Islet of Langerhans (tissue), 1 donor: Measurements from ENCODE around the gene ELF2.
"Not testable (repeated sequence)": the region's sequence is repeated elsewhere in the genome, so short reads cannot be mapped to it uniquely, and the experiment has no call there.

Source experiments
- FAIRE-seq: peaks from one replicate; lab custom pipeline; 2011; peaks lifted over from hg19 to GRCh38; lab: Jason Lieb, UNC

Gene ELF2

GRCh38 chr4:139077567-139078355, 99.3 kb downstream of the ELF2 start:
- FAIRE-seq = peak; percentile 64

DNA sequence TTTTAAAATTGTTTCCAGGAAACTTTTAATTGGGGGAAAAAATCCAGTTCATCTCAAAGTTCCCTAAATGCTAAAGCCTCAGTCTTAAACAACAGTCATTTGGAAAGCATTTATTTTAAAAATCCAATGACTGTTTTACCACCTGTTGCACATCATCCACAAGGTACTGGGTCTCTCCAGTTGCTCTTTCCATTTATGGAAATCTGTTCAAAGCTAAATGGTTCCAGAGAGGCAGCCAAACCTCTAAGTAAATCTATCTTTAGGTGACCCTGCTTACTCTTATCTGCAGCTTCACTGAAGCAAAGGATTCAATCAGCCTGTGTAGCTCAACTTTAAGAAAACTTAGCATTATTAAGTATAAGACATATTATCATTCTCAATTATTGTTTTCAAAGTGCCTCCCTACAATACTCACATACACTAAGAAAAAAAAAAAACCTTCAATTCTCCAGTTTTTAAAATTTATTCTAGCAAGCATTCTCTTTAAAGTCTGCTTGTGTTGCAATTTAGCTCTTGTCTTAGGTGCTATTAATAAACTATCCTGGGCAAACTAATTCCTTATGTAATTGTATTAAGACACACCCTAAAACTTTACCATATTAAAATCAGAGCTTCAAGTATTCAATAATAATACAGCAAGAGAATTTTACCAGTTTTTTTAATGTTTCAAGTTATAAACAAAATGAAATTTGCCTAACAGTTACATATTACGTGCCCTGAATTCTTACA, 100.8 kb downstream of the ELF2 start:
- FAIRE-seq = peak; percentile 77

GRCh38 chr4:139060591-139060990, 116.4 kb downstream of the ELF2 start:
- FAIRE-seq = no peak

DNA sequence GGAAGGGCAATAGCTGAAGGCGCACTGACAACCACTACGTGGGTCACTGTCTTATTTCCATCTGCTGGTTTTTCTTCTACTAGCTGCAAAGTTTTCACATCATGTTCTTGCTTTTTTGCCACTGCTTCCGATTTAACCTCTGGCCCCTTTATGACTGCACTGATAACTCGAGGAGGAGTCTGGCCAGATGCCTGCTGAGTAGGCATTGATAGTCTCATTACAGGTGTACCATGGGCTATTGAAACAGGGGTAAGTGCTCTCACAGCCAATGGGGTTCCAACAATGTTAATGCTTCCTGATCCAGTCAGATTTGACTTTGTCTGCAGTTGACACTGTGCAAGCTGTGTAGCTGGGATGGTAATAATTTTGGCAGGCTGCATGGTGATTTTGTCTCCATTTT, 118.0 kb downstream of the ELF2 start:
- not testable (repeated sequence) for FAIRE-seq

DNA sequence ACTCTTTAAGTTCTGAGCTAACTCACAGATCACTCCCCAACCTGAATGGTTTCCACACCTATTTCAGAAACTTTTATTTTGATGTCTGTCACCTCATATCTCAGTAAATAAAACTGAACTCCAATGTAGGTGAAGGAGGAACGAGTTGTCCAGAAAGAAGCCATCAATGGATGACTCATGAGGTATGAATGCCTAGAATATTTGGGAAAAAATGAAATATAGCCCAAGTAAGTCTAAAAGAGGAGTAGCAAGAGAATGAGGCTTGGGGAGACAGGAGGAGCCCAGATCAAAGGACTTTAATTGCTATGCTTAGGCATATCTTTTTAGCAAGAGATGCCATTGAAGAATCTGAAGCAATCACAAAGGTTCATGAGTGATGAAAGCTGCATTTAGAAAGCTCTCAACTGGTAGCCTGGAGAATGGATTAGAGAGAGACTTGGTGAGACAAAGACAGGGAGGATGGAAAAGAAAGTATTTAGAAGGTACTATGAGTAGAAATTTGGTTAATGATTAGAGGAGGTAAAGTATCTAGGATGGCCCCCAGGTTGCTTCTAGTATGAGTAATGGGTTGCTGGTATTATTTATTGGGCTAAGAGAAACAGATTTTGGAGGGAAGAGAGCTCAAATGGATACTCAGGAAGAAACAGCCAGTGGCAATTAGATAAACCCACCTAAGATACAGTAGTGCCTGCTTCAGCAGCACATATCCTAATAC, 122.1 kb downstream of the ELF2 start:
- no peak for FAIRE-seq

- no peak for FAIRE-seq
Measured at GRCh38 chr4:139053909-139054308, 123.1 kb downstream of the ELF2 start.

DNA sequence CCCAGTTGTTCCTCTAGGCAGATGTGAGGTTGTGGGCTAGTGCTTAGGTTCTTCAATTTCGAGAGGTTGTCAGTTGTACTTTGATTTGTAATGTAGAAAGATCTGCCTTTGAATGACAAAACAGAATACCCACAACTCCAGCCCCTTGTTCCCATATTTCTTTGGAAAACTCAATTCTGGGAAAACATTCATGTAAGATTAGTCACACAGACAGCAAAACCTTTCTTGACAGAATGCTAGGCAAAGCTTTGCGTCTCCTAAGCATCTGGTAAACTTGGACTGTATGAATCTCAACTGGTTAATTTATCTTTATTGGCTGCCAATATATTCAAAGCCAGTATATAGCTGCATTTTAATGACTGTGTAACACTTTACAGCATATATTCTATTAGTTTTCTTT, 126.6 kb downstream of the ELF2 start:
- no peak for FAIRE-seq

DNA sequence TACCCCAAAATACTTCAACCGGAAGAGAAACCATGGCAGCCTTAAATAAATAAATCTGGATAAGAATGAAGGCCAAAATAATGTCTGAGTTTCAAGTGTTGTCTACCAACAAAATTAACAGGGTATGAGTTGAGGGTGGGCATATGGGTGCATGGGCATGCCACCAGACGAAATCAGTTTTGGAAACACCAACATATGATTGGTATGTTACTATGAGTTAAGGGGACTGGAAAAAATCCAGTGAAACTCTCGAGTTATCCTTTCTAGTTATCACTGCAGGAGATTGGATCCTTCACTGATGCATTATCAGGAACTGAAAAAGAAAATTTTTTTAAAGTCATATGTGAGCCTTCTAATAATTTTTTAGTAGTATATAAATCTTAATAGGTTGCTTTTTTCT, 129.0 kb downstream of the ELF2 start:
- FAIRE-seq = no peak

GRCh38 chr4:139044291-139044690, 132.7 kb downstream of the ELF2 start:
- no peak for FAIRE-seq

GRCh38 chr4:139042981-139043460, 134.0 kb downstream of the ELF2 start:
- no peak for FAIRE-seq

GRCh38 chr4:139038874-139039443, 138.1 kb downstream of the ELF2 start:
- FAIRE-seq = no peak

- FAIRE-seq = no peak
Measured at GRCh38 chr4:139036885-139037284, 140.1 kb downstream of the ELF2 start.

GRCh38 chr4:139035650-139036049, 141.4 kb downstream of the ELF2 start:
- FAIRE-seq = no peak

DNA sequence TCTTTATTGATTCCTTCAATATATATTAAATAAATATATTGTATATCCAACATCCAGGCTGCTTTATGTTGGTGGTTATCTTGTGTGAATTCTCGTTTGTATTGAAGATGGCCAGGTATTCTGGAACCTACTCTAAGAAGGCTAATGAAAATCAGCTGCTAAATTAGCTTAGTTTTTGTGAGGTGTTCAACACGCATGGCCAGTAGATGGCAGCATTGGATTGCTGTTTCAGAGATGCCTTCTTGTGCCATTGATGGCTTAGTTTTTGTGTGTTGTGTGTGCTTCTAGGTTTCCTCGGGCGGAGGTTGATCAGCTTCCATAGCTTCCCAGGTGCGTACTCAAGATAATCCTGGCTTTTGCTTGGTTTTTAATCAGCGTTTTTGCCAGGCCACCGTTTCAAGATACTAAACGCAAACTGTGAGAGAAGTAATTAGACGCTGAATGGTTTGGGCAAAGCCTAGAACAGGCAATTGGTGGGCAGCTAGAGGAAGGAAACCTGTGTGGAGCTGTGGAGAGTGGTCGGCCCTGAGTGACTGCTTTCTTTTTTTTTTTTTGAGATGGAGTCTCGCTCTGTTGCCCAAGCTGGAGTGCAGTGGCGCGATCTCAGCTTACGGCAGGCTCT, 146.3 kb downstream of the ELF2 start:
- FAIRE-seq = peak; percentile 70

DNA sequence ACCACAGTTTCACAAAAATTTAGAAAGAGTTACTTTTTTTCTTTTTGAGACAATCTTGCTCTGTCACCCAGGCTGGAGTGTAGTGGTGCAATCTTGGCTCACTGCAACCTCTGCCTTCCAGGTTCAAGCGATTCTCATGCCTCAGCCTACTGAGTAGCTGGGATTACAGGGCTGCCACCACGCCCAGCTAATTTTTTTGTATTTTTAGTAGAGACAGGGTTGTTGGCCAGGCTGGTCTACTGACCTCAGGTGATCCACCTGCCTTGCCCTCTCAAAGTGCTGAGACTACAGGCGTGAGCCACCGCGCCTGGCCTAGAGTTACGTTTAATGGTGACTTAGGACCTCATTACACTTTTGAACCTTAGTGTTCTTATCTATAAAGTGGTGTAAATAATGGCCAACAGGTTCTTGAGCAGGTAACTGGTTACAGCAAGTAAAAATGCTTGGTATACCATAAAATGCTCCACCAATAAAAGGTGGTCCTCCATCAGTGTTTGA, 147.1 kb downstream of the ELF2 start:
- not testable (repeated sequence) for FAIRE-seq

DNA sequence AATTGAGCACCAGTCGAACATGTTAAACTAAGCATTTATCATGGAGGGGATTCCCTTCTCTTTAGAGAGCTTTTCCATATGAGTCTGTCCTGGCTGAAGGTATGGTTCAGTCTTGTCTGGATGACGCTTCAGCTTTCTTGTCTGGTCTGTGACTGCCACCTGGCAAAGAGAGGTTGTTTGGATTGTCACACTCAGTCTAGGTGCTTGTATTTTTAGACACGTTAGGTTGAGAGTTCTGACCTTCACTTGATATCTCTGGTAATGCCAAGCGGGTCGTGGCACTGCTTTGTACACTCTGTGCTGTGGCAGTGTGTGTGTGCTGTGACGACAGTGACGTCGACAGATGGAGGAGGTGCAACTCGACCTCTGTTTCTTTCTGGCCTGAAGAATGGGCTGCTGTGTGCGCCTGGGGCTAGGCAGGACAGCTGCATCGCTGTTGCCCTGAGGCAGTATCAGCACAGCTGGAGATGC, 148.8 kb downstream of the ELF2 start:
- peak; percentile 13 for FAIRE-seq

- peak; percentile 60 for FAIRE-seq
Measured at GRCh38 chr4:139027776-139028175, 149.2 kb downstream of the ELF2 start.

DNA sequence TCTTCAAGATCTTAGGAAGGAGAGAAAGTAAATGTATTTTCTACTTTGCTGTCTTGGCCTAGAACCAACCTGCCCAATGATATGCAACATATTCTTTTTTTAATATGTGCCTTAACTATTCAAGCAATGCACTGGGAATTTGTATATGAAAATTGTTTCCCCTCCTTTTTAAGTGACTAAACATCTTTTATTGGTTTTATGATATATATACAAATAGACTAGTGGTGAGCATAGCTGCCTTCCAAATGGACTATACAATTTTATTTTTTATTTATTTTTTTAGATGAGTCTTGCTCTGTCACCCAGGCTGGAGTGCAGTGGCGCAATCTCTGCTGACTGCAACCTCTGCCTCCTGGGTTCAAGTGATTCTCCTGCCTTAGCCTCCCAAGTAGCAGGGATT, 151.2 kb downstream of the ELF2 start:
- FAIRE-seq = no peak

DNA sequence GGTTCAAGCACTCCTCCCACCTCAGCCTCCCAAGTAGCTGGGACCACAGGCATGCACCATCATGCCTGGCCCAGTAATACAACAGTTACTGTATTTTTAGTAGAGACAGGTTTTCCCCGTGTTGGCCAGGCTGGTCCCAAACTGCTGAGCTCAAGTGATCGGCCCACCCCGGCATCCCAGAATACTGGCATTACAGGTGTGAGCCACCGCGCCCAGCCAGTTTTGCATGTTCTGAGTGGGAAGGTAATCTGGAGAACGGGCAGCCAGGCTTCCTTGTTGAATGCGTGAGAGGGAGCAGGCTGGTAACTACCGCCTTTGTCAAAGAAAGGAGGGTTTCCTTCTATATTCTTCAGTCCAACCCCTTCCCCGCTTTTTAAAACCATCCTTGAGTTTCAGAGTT, 152.3 kb downstream of the ELF2 start:
- FAIRE-seq = no peak

DNA sequence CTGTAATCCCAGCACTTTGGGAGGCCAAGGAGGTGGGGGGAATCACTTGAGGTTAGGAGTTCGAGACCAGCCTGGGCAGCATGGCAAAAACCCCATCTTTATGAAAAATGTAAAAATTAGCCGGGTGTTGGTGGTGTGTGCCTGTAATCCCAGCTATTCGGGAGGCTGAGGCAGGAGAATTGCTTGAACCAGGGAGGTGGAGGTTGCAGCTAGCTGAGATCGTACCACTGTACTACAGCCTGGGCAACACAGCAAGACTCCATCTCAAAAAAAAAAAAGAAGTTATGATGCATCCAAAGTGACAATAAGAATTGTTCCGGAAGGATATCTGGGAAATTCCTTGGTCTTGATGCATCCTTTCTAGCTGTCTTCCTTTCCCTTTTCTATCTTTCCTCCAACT, 154.2 kb downstream of the ELF2 start:
- no peak for FAIRE-seq

DNA sequence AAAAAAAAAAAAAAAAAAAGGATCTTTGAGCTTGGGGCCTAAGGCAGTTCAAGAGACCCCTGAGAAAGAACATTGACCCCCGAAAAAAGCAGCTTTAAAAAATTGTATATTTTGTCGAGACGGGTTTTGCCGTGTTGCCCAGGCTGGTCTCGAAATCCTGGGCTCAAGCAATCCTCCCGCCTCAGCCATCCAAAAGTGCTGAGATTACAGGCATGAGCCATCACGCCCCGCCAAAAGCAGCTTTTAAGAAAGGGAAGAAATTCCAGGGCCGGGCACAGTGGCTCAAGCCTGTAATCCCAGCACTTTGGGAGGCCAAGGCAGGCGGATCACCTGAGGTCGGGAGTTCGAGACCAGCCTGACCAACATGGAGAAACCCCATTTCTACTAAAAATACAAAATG, 155.9 kb downstream of the ELF2 start:
- FAIRE-seq = not testable (repeated sequence)

DNA sequence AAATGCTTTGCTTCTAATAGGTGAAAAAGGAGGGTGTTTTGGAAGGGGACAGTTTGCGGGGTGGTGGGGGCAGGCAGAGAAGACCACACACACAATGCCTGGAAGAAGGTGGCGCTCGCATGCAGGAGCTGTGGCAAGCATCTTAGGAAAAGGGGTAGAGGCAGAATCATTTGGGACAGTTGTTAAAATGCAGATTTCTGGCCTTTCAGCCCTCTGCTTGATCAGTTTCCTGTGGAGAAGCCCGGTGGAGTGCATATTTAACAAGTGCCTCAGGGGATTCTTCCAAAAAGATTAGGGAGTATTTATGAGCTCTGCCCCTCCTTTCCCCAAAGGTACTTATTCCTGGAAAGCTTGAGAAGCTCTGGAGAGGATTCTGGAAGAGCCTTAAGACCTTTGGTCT, 156.6 kb downstream of the ELF2 start:
- FAIRE-seq = no peak
